Fibroblast of lung (primary cell): Measurements from ENCODE around the gene RTF1. TPM values are rescaled to one million over a fixed set of nuclear protein-coding genes. Genes with fewer than 3 reads are reported as not detected.

ENCODE experiments used
- DNase-seq, 2 donors: peaks; one replicate each; pipeline versions ENCODE4 v3.0.0 to v3.0.0-alpha.2; 2010; ENCODE audit warnings: low read depth in 2 of 2
- H2AFZ ChIP-seq: 2 replicates; pipeline ENCODE4 v1.5.1; 2012; ENCODE audit warnings: low read length, control low read depth, inconsistent platforms
- H3K27ac ChIP-seq: 2 replicates; pipeline ENCODE4 v1.5.1; 2011; ENCODE audit warnings: low read length, control low read depth; ENCODE audit not compliant: insufficient read depth
- H3K27me3 ChIP-seq: 2 replicates; pipeline ENCODE4 v1.5.1; 2011; ENCODE audit warnings: mild to moderate bottlenecking, low read length; ENCODE audit not compliant: control insufficient read depth, insufficient read depth
- H3K36me3 ChIP-seq: 2 replicates; pipeline ENCODE4 v1.5.1; 2011; ENCODE audit warnings: low read length; ENCODE audit not compliant: control insufficient read depth, insufficient read depth
- H3K4me1 ChIP-seq: 2 replicates; pipeline ENCODE4 v1.5.1; 2011; ENCODE audit warnings: low read length; ENCODE audit not compliant: control insufficient read depth, insufficient read depth; ENCODE audit errors: extremely low read depth
- H3K4me2 ChIP-seq: 2 replicates; pipeline ENCODE4 v1.5.1; 2011; ENCODE audit warnings: low read length, control low read depth; ENCODE audit not compliant: insufficient read depth; ENCODE audit errors: extremely low read depth
- H3K4me3 ChIP-seq, 4 experiments: fragments of 200-600 bp in 1 of 4; sonication (generic) in 1 of 4; replicated peaks in 1 of 4; 2 replicates each; pipeline ENCODE4 v1.5.1; 2011 to 2016; ENCODE audit warnings: low read length in 4 of 4, low read depth in 3 of 4, mild to moderate bottlenecking in 3 of 4, control low read depth in 2 of 4, inconsistent platforms in 1 of 4, mixed read lengths in 1 of 4; ENCODE audit not compliant: insufficient read depth in 1 of 4; ENCODE audit errors: control extremely low read depth in 1 of 4
- H3K79me2 ChIP-seq: 2 replicates; pipeline ENCODE4 v1.5.1; 2012; ENCODE audit warnings: mild to moderate bottlenecking, low read length, inconsistent platforms; ENCODE audit not compliant: control insufficient read depth, insufficient read depth
- H3K9ac ChIP-seq: 2 replicates; pipeline ENCODE4 v1.5.1; 2011; ENCODE audit warnings: mild to moderate bottlenecking, low read length, control low read depth; ENCODE audit not compliant: insufficient read depth
- H3K9me3 ChIP-seq: 2 replicates; pipeline ENCODE4 v1.5.1; 2012; ENCODE audit warnings: low read depth, low read length; ENCODE audit not compliant: control insufficient read depth, insufficient read depth
- H4K20me1 ChIP-seq: 2 replicates; pipeline ENCODE4 v1.5.1; 2011; ENCODE audit warnings: low read length; ENCODE audit not compliant: control insufficient read depth, insufficient read depth; ENCODE audit errors: extremely low read depth
- CTCF ChIP-seq, 2 donors: IDR thresholded peaks in 1 of 2; conservative IDR thresholded peaks in 1 of 2; 1 replicate in 1 of 2; 2 replicates in 1 of 2; pipeline ENCODE4 v1.5.1; 2011 to 2012; ENCODE audit warnings: low read length in 2 of 2, control low read depth in 1 of 2, inconsistent platforms in 1 of 2, low read depth in 1 of 2, mild to moderate bottlenecking in 1 of 2
- EZH2 ChIP-seq: IDR thresholded peaks from 2 replicates; pipeline ENCODE4 v1.5.1; 2012; ENCODE audit warnings: low read length, control low read depth, mild to moderate bottlenecking; ENCODE audit errors: missing control alignments
- polyA plus RNA-seq, 2 donors: library from polyadenylated mRNA; depleted of rRNA in 1 of 2; stranded (reverse) in 1 of 2; unstranded in 1 of 2; fragments of >200 nt; gene quantifications; 2 replicates each; pipeline ENCODE4 v1.2.1, GENCODE V29; 2011 to 2012; ENCODE audit warnings: missing spikeins in 1 of 2
- total RNA-seq: library from RNA; depleted of rRNA; stranded (reverse); fragments of >200 nt; gene quantifications from 2 replicates; pipeline ENCODE4 v1.2.1, GENCODE V29; 2014

Gene RTF1
- total and polyA plus RNA-seq, 2 donors (not counting 1 experiment from before 2014, with no cell fraction given): 16.0 to 38.9 TPM

- H3K9me3 ChIP-seq: no peaks in the 10 kb centered on the region
- H3K4me3 ChIP-seq: no peak overlapping the region
- no peaks in the 10 kb centered on the region for H4K20me1 ChIP-seq
- no peak for DNase-seq
- TF ChIP-seq CTCF (conservative IDR thresholded peaks at IDR 0.05 in 1 of 2, IDR thresholded peaks at IDR 0.05 in 1 of 2; ENCODE audit: low read depth in 1 of 2, low read length in 2 of 2) (no peak), EZH2 (no peak)
- peaks cover 7% of the 10 kb centered on the region for H3K36me3 ChIP-seq
- H3K27ac ChIP-seq: no peak overlapping the region
- H3K27me3 ChIP-seq: peaks cover 3% of the 10 kb centered on the region
- no peak overlapping the region for H3K9ac ChIP-seq
- no peak overlapping the region for H3K4me2 ChIP-seq
- H3K79me2 ChIP-seq: no peaks in the 10 kb centered on the region
- no peak overlapping the region for H2AFZ ChIP-seq
- H3K4me1 ChIP-seq: peaks cover 2% of the 10 kb centered on the region
Measured at GRCh38 chr15:41517895-41518449, 101.1 kb downstream of the RTF1 start.

- peaks cover 12% of the 10 kb centered on the region for H3K36me3 ChIP-seq
- TF ChIP-seq EZH2 (no peak), CTCF (conservative IDR thresholded peaks at IDR 0.05 in 1 of 2, IDR thresholded peaks at IDR 0.05 in 1 of 2; ENCODE audit: low read depth in 1 of 2, low read length in 2 of 2) (no peak)
- no peaks in the 10 kb centered on the region for H3K79me2 ChIP-seq
- no peaks in the 10 kb centered on the region for H3K9me3 ChIP-seq
- H2AFZ ChIP-seq: no peak overlapping the region
- no peak overlapping the region for H3K9ac ChIP-seq
- H3K4me2 ChIP-seq: no peak overlapping the region
- no peaks in the 10 kb centered on the region for H4K20me1 ChIP-seq
- H3K4me1 ChIP-seq: no peaks in the 10 kb centered on the region
- H3K27me3 ChIP-seq: no peaks in the 10 kb centered on the region
- H3K4me3 ChIP-seq: no peak overlapping the region
- no peak overlapping the region for H3K27ac ChIP-seq
- no peak for DNase-seq
Measured at GRCh38 chr15:41520636-41521035, 103.7 kb downstream of the RTF1 start.

- TF ChIP-seq CTCF (conservative IDR thresholded peaks at IDR 0.05 in 1 of 2, IDR thresholded peaks at IDR 0.05 in 1 of 2; ENCODE audit: low read depth in 1 of 2, low read length in 2 of 2) (no peak), EZH2 (no peak)
- no peak overlapping the region for H3K9ac ChIP-seq
- H3K79me2 ChIP-seq: no peaks in the 10 kb centered on the region
- no peak overlapping the region for H3K27ac ChIP-seq
- H3K27me3 ChIP-seq: no peaks in the 10 kb centered on the region
- H3K9me3 ChIP-seq: no peaks in the 10 kb centered on the region
- no peak overlapping the region for H3K4me3 ChIP-seq
- no peak overlapping the region for H2AFZ ChIP-seq
- H3K4me1 ChIP-seq: no peaks in the 10 kb centered on the region
- no peaks in the 10 kb centered on the region for H4K20me1 ChIP-seq
- no peak overlapping the region for H3K4me2 ChIP-seq
- peaks cover 12% of the 10 kb centered on the region for H3K36me3 ChIP-seq
- no peak for DNase-seq
Measured at GRCh38 chr15:41521614-41522013, 104.7 kb downstream of the RTF1 start.
